GM12878 (cell line): ENCODE data around the gene PSMA2. TPM values are rescaled to one million over a fixed set of nuclear protein-coding genes. Genes with fewer than 3 reads are reported as not detected.

Experiments used
- ATAC-seq: fragments of 200-7000 bp; cut with Tn5 transposase; 3 replicates; pipeline ENCODE4 v1.9.1; 2020; ENCODE audit warnings: mild to moderate bottlenecking, moderate library complexity
- BruUV-seq: library from RNA; stranded (reverse); fragments of 400-500 nt; replicated peaks from 2 replicates; lab custom pipeline; 2021; lab: Mats Ljungman, UMichigan
- CTCF ChIA-PET: fragments of 300-600 bp; sonication (Branson Sonifier 250); formaldehyde crosslinking; extraction: SDS; loops from one replicate; lab custom pipeline; 2021; ENCODE audit warnings: inconsistent platforms; lab: Yijun Ruan, JAX
- POLR2A ChIA-PET: fragments of 350-600 bp; formaldehyde crosslinking; extraction: SDS; loops from one replicate; lab custom pipeline; 2021; ENCODE audit warnings: inconsistent platforms; lab: Charles Lee
- RAD21 ChIA-PET: fragments of 300-600 bp; sonication (Branson Sonifier 250); formaldehyde crosslinking; loops from one replicate; lab custom pipeline; 2023; ENCODE audit warnings: antibody characterized with exemption; ENCODE audit not compliant: unreplicated experiment; lab: Charles Lee
- SMC1A ChIA-PET: fragments of 300-600 bp; sonication (Branson Sonifier 250); formaldehyde crosslinking; loops from one replicate; lab custom pipeline; 2023; ENCODE audit not compliant: unreplicated experiment, uncharacterized antibody; lab: Charles Lee
- DNase-seq: peaks from one replicate; pipeline ENCODE4 v3.0.0-alpha.2; 2011; ENCODE audit warnings: low read depth, low spot score
- FAIRE-seq: peaks from 3 replicates; lab custom pipeline; 2011; peaks lifted over from hg19 to GRCh38; lab: Jason Lieb, UNC
- H2AFZ ChIP-seq: 2 replicates; pipeline ENCODE4 v1.6.0; 2011; ENCODE audit warnings: low read depth, low read length, control low read depth; ENCODE audit not compliant: control insufficient read depth
- H3K27ac ChIP-seq: 2 replicates; pipeline ENCODE4 v1.5.1; 2011; ENCODE audit warnings: control low read depth; ENCODE audit not compliant: control insufficient read depth, insufficient read depth
- H3K27me3 ChIP-seq, 2 experiments: replicated peaks in 1 of 2; 2 replicates each; pipeline versions ENCODE4 v1.6.0 to v1.6.1; 2011; ENCODE audit warnings: low read length in 1 of 2; ENCODE audit not compliant: control insufficient read depth in 2 of 2, insufficient read depth in 2 of 2
- H3K36me3 ChIP-seq, 2 experiments: 2 replicates each; pipeline ENCODE4 v1.5.1; 2011; ENCODE audit warnings: low read length in 1 of 2; ENCODE audit not compliant: control insufficient read depth in 2 of 2, insufficient read depth in 2 of 2
- H3K4me1 ChIP-seq: 2 replicates; pipeline ENCODE4 v1.6.1; 2011; ENCODE audit warnings: mild to moderate bottlenecking, low read length, moderate library complexity, mixed read lengths; ENCODE audit not compliant: control insufficient read depth, insufficient read depth
- H3K4me2 ChIP-seq: 2 replicates; pipeline ENCODE4 v1.6.0; 2011; ENCODE audit warnings: control low read depth; ENCODE audit not compliant: control insufficient read depth, insufficient read depth
- H3K4me3 ChIP-seq: fragments of 200-600 bp; sonication (generic); 2 replicates; pipeline ENCODE4 v1.5.1; 2016
- H3K79me2 ChIP-seq: 2 replicates; pipeline ENCODE4 v1.6.0; 2011; ENCODE audit warnings: low read length; ENCODE audit not compliant: control insufficient read depth, insufficient read depth
- H3K9ac ChIP-seq: 2 replicates; pipeline ENCODE4 v1.8.0; 2011; ENCODE audit warnings: low read length, control low read depth, mixed read lengths; ENCODE audit not compliant: control insufficient read depth, insufficient read depth
- H3K9me3 ChIP-seq: replicated peaks from 3 replicates; pipeline ENCODE4 v1.5.1; 2011; ENCODE audit warnings: mild to moderate bottlenecking, low read length; ENCODE audit not compliant: control insufficient read depth, insufficient read depth
- H4K20me1 ChIP-seq: 2 replicates; pipeline ENCODE4 v1.6.0; 2011; ENCODE audit not compliant: control insufficient read depth, insufficient read depth
- CBX3 ChIP-seq: fragments of 200-600 bp; sonication (generic); IDR thresholded peaks from 2 replicates; pipeline ENCODE4 v1.6.1; 2016; ENCODE audit warnings: low read depth, borderline replicate concordance
- MEF2B ChIP-seq: fragments of 450-650 bp; IDR thresholded peaks from 2 replicates; pipeline ENCODE4 v1.6.1; 2018; ENCODE audit warnings: mild to moderate bottlenecking, moderate library complexity; ENCODE audit not compliant: partially characterized antibody, poor library complexity, severe bottlenecking
- POLR2AphosphoS5 ChIP-seq: IDR thresholded peaks from 2 replicates; pipeline ENCODE4 v1.6.1; 2011; ENCODE audit warnings: mild to moderate bottlenecking, low read length, inconsistent platforms
- RAD51 ChIP-seq: fragments of 450-650 bp; IDR thresholded peaks from 2 replicates; pipeline ENCODE4 v1.6.1; 2016; ENCODE audit warnings: moderate library complexity, mild to moderate bottlenecking, inconsistent platforms
- SREBF1 ChIP-seq: IDR thresholded peaks from 2 replicates; pipeline ENCODE4 v1.6.1; 2012; ENCODE audit warnings: mild to moderate bottlenecking, low read length
- STAT3 ChIP-seq: IDR thresholded peaks from 2 replicates; pipeline ENCODE4 v1.6.1; 2011; ENCODE audit warnings: low read depth, low read length, improper control_type of control experiment
- SUZ12 ChIP-seq: fragments of 200-600 bp; sonication (generic); IDR thresholded peaks from one replicate; pipeline ENCODE4 v1.6.1; 2018; ENCODE audit warnings: antibody characterized with exemption, mild to moderate bottlenecking; ENCODE audit not compliant: unreplicated experiment
- ZNF384 ChIP-seq: IDR thresholded peaks from 2 replicates; pipeline ENCODE4 v1.6.1; 2012; ENCODE audit warnings: low read depth, mild to moderate bottlenecking, low read length, improper control_type of control experiment, borderline replicate concordance
- WGBS: methylation state at CpG from one replicate; pipeline ENCODE4 v1.1.6; 2016; ENCODE audit warnings: low lambda C conversion rate; ENCODE audit not compliant: insufficient replicate concordance, insufficient coverage; ENCODE audit errors: missing lambda C conversion rate; 5-methylcytosine and 5-hydroxymethylcytosine counted together
- in situ Hi-C: fragments of 300-500 bp; cut with MboI; formaldehyde crosslinking; loops from 9 replicates; pipeline ENCODE4 v1.14.3; 2018; ENCODE audit warnings: mixed read lengths
- intact Hi-C: fragments of 100-400 bp; cut with micrococcal nuclease; formaldehyde crosslinking; loops from one replicate; pipeline ENCODE4 v1.14.2; 2022; ENCODE audit not compliant: unreplicated experiment
- polyA plus RNA-seq, 11 experiments: library from polyadenylated mRNA; depleted of rRNA in 4 of 11; unstranded in 6 of 11; stranded (reverse) in 5 of 11; fragments of >200 nt; fragmentation: Nextera tagmentation in 4 of 11; fragmentation: Illumina TruSeq in 1 of 11; extraction: Ambion mirVana in 4 of 11; extraction: Trizol in 1 of 11; gene quantifications; 1 replicate in 1 of 11; 2 replicates in 10 of 11; pipeline versions ENCODE4 v1.2.1 to v1.2.3, GENCODE V29; 2011 to 2016; ENCODE audit warnings: inconsistent platforms in 2 of 11, missing spikeins in 2 of 11, low read depth in 1 of 11
- total RNA-seq, 4 experiments: library from RNA; depleted of rRNA in 3 of 4; stranded (reverse); fragments of >200 nt in 3 of 4; fragmentation: Illumina TruSeq in 1 of 4; extraction: Trizol in 1 of 4; gene quantifications; 2 replicates each; pipeline versions ENCODE4 v1.2.1 to v1.2.3, GENCODE V29; 2013 to 2021
- TF ChIP-seq, protein P1 (sequence below): fragments of 450-650 bp; IDR thresholded peaks from 2 replicates; pipeline ENCODE4 v1.6.1; 2017; ENCODE audit warnings: low read depth, mild to moderate bottlenecking, moderate library complexity
- TF ChIP-seq, protein P2 (sequence below): IDR thresholded peaks from 2 replicates; pipeline ENCODE4 v1.6.1; 2012; ENCODE audit warnings: low read length, inconsistent platforms
- TF ChIP-seq, protein P3 (sequence below): fragments of 150-350 bp; IDR thresholded peaks from 2 replicates; pipeline ENCODE4 v1.6.1; 2014; ENCODE audit warnings: mild to moderate bottlenecking, low read depth, low read length

Gene PSMA2
- total and polyA plus RNA-seq, 10 of the 15 experiments (the other 5 are each of a cell fraction or from before 2014, with no cell fraction given) = 129 to 1,223 (median 317) TPM

DNA sequence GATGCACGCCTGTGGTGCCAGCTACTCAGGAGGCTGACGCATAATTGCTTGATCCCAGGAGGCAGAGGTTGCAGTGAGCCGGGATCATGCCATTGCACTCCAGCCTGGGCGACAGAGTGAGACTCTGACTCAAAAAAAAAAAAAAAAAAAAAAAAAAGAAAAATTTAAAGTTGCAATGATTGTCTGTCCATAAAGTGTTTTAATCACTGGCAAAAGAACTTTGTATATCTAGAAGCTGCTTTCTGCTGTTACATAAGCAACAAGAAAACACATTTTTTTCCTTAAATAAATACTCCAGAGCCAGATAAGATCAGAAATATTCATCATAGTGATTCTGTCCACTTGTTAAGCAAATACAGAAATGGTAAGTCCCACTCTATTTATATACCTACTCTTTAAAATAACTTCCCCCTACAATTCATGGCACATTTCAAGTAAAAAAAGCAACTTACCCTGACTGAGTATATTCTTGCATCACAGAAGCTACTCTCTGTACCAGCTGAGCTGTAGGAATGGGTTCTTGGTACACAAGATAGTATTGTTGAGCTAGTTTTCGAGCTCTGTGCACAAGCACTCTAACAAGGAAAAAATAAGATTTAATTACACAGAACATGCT, 7.6 kb downstream of the PSMA2 start:
- peak overlapping the region; percentile 53 for H3K27ac ChIP-seq

More for the DNA sequence above, 7.6 kb downstream of the PSMA2 start:
- Histone ChIP-seq H2AFZ (no peak overlapping the region), H3K9me3 (no peaks in the 10 kb centered on the region), H3K4me2 (peak overlapping the region; percentile 51; the same call in 1 of the 2 replicates), H3K4me3 (no peak overlapping the region), H3K9ac (peak overlapping the region; percentile 42; the same call in 1 of the 2 replicates), H3K4me1 (no peaks in the 10 kb centered on the region; the same call in 1 of the 2 replicates), H3K36me3 (peaks cover 1 to 32% of the 10 kb centered on the region in 2 experiments), H3K27me3 (no peaks in the 10 kb centered on the region), H3K79me2 (peaks cover 57% of the 10 kb centered on the region), H4K20me1 (peaks cover 5% of the 10 kb centered on the region)
- 100% methylated on average over 2 of the region's 5 CpGs for WGBS
- no peak for TF ChIP-seq STAT3
- TF ChIP-seq RAD51 = no peak
- no peak for TF ChIP-seq SUZ12
- TF ChIP-seq, protein P1, sequence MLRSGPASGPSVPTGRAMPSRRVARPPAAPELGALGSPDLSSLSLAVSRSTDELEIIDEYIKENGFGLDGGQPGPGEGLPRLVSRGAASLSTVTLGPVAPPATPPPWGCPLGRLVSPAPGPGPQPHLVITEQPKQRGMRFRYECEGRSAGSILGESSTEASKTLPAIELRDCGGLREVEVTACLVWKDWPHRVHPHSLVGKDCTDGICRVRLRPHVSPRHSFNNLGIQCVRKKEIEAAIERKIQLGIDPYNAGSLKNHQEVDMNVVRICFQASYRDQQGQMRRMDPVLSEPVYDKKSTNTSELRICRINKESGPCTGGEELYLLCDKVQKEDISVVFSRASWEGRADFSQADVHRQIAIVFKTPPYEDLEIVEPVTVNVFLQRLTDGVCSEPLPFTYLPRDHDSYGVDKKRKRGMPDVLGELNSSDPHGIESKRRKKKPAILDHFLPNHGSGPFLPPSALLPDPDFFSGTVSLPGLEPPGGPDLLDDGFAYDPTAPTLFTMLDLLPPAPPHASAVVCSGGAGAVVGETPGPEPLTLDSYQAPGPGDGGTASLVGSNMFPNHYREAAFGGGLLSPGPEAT = peak; percentile 36; the same call in 1 of the 2 replicates
- no peak for TF ChIP-seq SREBF1
- no peak for TF ChIP-seq POLR2AphosphoS5
- TF ChIP-seq MEF2B = peak; percentile 35
- TF ChIP-seq, protein P2, sequence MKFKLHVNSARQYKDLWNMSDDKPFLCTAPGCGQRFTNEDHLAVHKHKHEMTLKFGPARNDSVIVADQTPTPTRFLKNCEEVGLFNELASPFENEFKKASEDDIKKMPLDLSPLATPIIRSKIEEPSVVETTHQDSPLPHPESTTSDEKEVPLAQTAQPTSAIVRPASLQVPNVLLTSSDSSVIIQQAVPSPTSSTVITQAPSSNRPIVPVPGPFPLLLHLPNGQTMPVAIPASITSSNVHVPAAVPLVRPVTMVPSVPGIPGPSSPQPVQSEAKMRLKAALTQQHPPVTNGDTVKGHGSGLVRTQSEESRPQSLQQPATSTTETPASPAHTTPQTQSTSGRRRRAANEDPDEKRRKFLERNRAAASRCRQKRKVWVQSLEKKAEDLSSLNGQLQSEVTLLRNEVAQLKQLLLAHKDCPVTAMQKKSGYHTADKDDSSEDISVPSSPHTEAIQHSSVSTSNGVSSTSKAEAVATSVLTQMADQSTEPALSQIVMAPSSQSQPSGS = no peak
- TF ChIP-seq CBX3 = no peak
- TF ChIP-seq, protein P3, sequence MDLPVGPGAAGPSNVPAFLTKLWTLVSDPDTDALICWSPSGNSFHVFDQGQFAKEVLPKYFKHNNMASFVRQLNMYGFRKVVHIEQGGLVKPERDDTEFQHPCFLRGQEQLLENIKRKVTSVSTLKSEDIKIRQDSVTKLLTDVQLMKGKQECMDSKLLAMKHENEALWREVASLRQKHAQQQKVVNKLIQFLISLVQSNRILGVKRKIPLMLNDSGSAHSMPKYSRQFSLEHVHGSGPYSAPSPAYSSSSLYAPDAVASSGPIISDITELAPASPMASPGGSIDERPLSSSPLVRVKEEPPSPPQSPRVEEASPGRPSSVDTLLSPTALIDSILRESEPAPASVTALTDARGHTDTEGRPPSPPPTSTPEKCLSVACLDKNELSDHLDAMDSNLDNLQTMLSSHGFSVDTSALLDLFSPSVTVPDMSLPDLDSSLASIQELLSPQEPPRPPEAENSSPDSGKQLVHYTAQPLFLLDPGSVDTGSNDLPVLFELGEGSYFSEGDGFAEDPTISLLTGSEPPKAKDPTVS = no peak
- peak; percentile 23; the same call in 1 of the 2 replicates for TF ChIP-seq ZNF384
- SMC1A ChIA-PET = interaction anchor here (0.6 to 5.3 kb wide), 12 partner anchors 8 to 1142 kb away, joined by 3 to 34 read pairs (median 4); partner anchors contain the start of genes C7orf25, MRPL32 and PSMA2
- ATAC-seq (peak; percentile 52), FAIRE-seq (no peak), DNase-seq (no peak)
- CTCF ChIA-PET = interaction anchor here (0.9 to 2.7 kb wide), 7 partner anchors 8 to 658 kb away, joined by 3 to 9 read pairs (median 3); partner anchors contain the start of genes MRPL32 and STK17A
- no TSS peak for BruUV-seq
- in situ Hi-C loops = no loop called here
- intact Hi-C loops = no loop called here
- POLR2A ChIA-PET = interaction anchor here (0.6 to 6.1 kb wide), 4 partner anchors 9 to 337 kb away, joined by 3 to 50 read pairs (median 6); partner anchors contain the start of genes C7orf25, MRPL32 and PSMA2
- RAD21 ChIA-PET = interaction anchor here (0.8 to 1.6 kb wide), 9 partner anchors 9 to 984 kb away, joined by 3 to 10 read pairs (median 3); no protein-coding TSS in a partner anchor
